Measurements from ENCODE around the gene IER2. TPM values are rescaled to one million over a fixed set of nuclear protein-coding genes. Genes with fewer than 3 reads are reported as not detected.

IER2 gene
- total and polyA plus RNA-seq, 8 donors, result 32.4 to 179 (median 41.1) TPM

- DNase-seq (no peak), FAIRE-seq (no peak), ATAC-seq (no peak)
- TF ChIP-seq CTCF (IDR thresholded peaks at IDR 0.05), result no peak
- no peaks in the 10 kb centered on the region for H3K27me3 ChIP-seq
- no peak overlapping the region for H3K27ac ChIP-seq
- 94% methylated on average over 9 of the region's 9 CpGs for WGBS, 2 donors
- no peaks in the 10 kb centered on the region for H3K4me1 ChIP-seq
- H3K4me3 ChIP-seq, result no peak overlapping the region
- H3K9me3 ChIP-seq, result no peaks in the 10 kb centered on the region
- no peaks in the 10 kb centered on the region for H3K36me3 ChIP-seq
- intact Hi-C loops (cut with DNase I), result no loop called here
Measured at GRCh38 chr19:13129384-13129783, 20.8 kb upstream of the IER2 start.

- no peak for ATAC-seq
- H3K27ac ChIP-seq, result no peak overlapping the region
- FAIRE-seq, result no peak
- H3K4me3 ChIP-seq, result no peak overlapping the region
- H3K9me3 ChIP-seq, result no peaks in the 10 kb centered on the region
- WGBS, 2 donors, result 75 to 91% methylated on average over 3 of the region's 3 CpGs
- H3K36me3 ChIP-seq, result peaks cover 0 to 10% (median 0%) of the 10 kb centered on the region in 3 donors
- H3K27me3 ChIP-seq, result no peaks in the 10 kb centered on the region
- TF ChIP-seq CTCF (IDR thresholded peaks at IDR 0.05), result no peak
- no peak for DNase-seq
- no peaks in the 10 kb centered on the region for H3K4me1 ChIP-seq
- intact Hi-C loops (cut with DNase I), result no loop called here
Measured at GRCh38 chr19:13130886-13131490, 19.2 kb upstream of the IER2 start.

GRCh38 chr19:13132471-13133180, 17.6 kb upstream of the IER2 start:
- H3K27ac ChIP-seq, result no peak overlapping the region

GRCh38 chr19:13133241-13133870, 16.9 kb upstream of the IER2 start:
- no peak overlapping the region for H3K4me3 ChIP-seq
- H3K36me3 ChIP-seq, result peaks cover 0 to 32% (median 3%) of the 10 kb centered on the region in 3 donors
- intact Hi-C loops (cut with DNase I), result no loop called here
- no peaks in the 10 kb centered on the region for H3K9me3 ChIP-seq
- no peaks in the 10 kb centered on the region for H3K4me1 ChIP-seq
- ATAC-seq (no peak), DNase-seq (no peak), FAIRE-seq (no peak)
- H3K27me3 ChIP-seq, result no peaks in the 10 kb centered on the region
- WGBS, 2 donors, result 69 to 72% methylated on average over 12 of the region's 12 CpGs
- TF ChIP-seq CTCF (IDR thresholded peaks at IDR 0.05), result no peak
- H3K27ac ChIP-seq, result no peak overlapping the region

More at GRCh38 chr19:13132471-13133180, 17.6 kb upstream of the IER2 start:
- intact Hi-C loops (cut with DNase I), result no loop called here
- FAIRE-seq (no peak), ATAC-seq (no peak), DNase-seq (no peak)
- H3K36me3 ChIP-seq, result peaks cover 0 to 25% (median 0%) of the 10 kb centered on the region in 3 donors
- WGBS, 2 donors, result 83 to 84% methylated on average over 8 of the region's 8 CpGs
- H3K4me1 ChIP-seq, result no peaks in the 10 kb centered on the region
- TF ChIP-seq CTCF (IDR thresholded peaks at IDR 0.05), result no peak
- H3K4me3 ChIP-seq, result no peak overlapping the region
- H3K9me3 ChIP-seq, result no peaks in the 10 kb centered on the region
- no peaks in the 10 kb centered on the region for H3K27me3 ChIP-seq

Data from pancreas (tissue), 10 donors.